SU-DHL-6 (cell line): ENCODE measurements around the gene BBLN.
A peak's percentile ranks its signal among the peaks of the same experiment; 100 is the strongest.

Source experiments
- H2AFZ ChIP-seq: fragments of 200-600 bp; sonication (generic); 2 replicates; pipeline ENCODE4 v1.6.1; 2014; ENCODE audit warnings: low read depth, mild to moderate bottlenecking, moderate library complexity, mixed read lengths, antibody characterized with exemption, low read length; ENCODE audit not compliant: severe bottlenecking
- H3F3A ChIP-seq: fragments of 200-600 bp; shearing (Covaris generic); 2 replicates; pipeline ENCODE4 v1.6.0; 2016; ENCODE audit warnings: antibody characterized with exemption, mild to moderate bottlenecking; ENCODE audit not compliant: insufficient read depth
- H3K27ac ChIP-seq: fragments of 200-600 bp; sonication (generic); 2 replicates; pipeline ENCODE4 v1.5.1; 2016; ENCODE audit warnings: low read depth, mild to moderate bottlenecking, low read length, moderate library complexity, mixed read lengths
- H3K27me3 ChIP-seq: fragments of 200-600 bp; sonication (generic), shearing (Covaris generic); 2 replicates; pipeline ENCODE4 v1.6.0; 2014; ENCODE audit warnings: mild to moderate bottlenecking, low read length
- H3K36me3 ChIP-seq: fragments of 200-600 bp; sonication (generic); 2 replicates; pipeline ENCODE4 v1.6.1; 2014; ENCODE audit warnings: mild to moderate bottlenecking, low read length, mixed read lengths
- H3K4me2 ChIP-seq: fragments of 300-600, 200-600 bp; shearing (Covaris generic), sonication (generic); 2 replicates; pipeline ENCODE4 v1.6.0; 2014; ENCODE audit warnings: low read length, low read depth, mild to moderate bottlenecking; ENCODE audit not compliant: poor library complexity, severe bottlenecking
- H3K4me3 ChIP-seq: fragments of 200-600 bp; sonication (generic); 2 replicates; pipeline ENCODE4 v1.5.1; 2014; ENCODE audit warnings: antibody characterized with exemption, low read length, mild to moderate bottlenecking, mixed read lengths; ENCODE audit not compliant: insufficient read depth, poor library complexity, severe bottlenecking
- H3K79me2 ChIP-seq: fragments of 200-600 bp; sonication (generic); 2 replicates; pipeline ENCODE4 v1.6.1; 2014; ENCODE audit warnings: mild to moderate bottlenecking, low read length, moderate library complexity; ENCODE audit not compliant: insufficient read depth
- H3K9ac ChIP-seq: fragments of 200-600 bp; sonication (generic); 2 replicates; pipeline ENCODE4 v1.7.0; 2014; ENCODE audit warnings: mild to moderate bottlenecking, low read length
- H3K9me2 ChIP-seq: fragments of 200-600 bp; sonication (generic); replicated peaks from 2 replicates; pipeline ENCODE4 v1.6.1; 2014; ENCODE audit warnings: low read length; ENCODE audit not compliant: insufficient read depth
- H3K9me3 ChIP-seq: fragments of 200-600 bp; sonication (generic); 2 replicates; pipeline ENCODE4 v1.6.1; 2014; ENCODE audit warnings: low read length, mixed read lengths; ENCODE audit not compliant: insufficient read depth
- H4K20me1 ChIP-seq: fragments of 200-600 bp; sonication (generic); 2 replicates; pipeline ENCODE4 v1.6.1; 2014; ENCODE audit warnings: low read depth, mild to moderate bottlenecking, antibody characterized with exemption, low read length, moderate library complexity, mixed read lengths
- EZH2phosphoT487 ChIP-seq: fragments of 200-600 bp; sonication (generic), shearing (Covaris generic); conservative IDR thresholded peaks from 2 replicates; pipeline ENCODE4 v1.6.1; 2018; ENCODE audit warnings: mild to moderate bottlenecking, antibody characterized with exemption, low read length, moderate library complexity, mixed read lengths
- TF ChIP-seq, protein P1 (sequence below): fragments of 200-600 bp; sonication (generic); IDR thresholded peaks from one replicate; pipeline ENCODE4 v1.5.1; 2017; ENCODE audit warnings: antibody characterized with exemption, mild to moderate bottlenecking, low read length, moderate library complexity; ENCODE audit not compliant: insufficient read depth, poor library complexity, severe bottlenecking

The BBLN gene

DNA sequence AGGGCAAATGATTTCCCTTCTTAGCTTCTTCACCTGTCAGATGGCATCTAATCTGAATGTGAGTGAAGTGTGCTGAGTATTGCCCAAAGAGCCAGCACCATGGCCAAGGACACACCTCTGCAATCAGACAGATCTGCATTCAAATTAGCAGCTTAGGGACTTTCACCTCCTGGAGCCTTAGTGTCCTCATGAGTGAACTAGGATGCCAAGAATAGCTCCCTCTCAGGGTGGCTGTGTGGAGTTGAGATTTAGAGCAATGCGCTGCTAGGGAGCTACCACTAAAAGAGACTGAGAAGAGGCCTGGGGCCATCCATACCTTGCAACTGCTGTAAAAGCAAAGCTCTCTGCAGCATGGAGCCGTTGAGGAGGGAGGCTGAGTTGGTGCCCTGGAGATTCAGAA is 29.9 kb downstream of the BBLN start:
- no peaks in the 10 kb centered on the region for H3K79me2 ChIP-seq
- H4K20me1 ChIP-seq: no peaks in the 10 kb centered on the region
- no peaks in the 10 kb centered on the region for H3K27me3 ChIP-seq
- H3K4me2 ChIP-seq: peak overlapping the region; percentile 92
- H3K27ac ChIP-seq: no peak overlapping the region
- H3K9me2 ChIP-seq: no peaks in the 10 kb centered on the region
- no peaks in the 10 kb centered on the region for H3K9me3 ChIP-seq
- peak overlapping the region; percentile 96 for H3K9ac ChIP-seq
- H3K36me3 ChIP-seq: no peaks in the 10 kb centered on the region
- H2AFZ ChIP-seq: no peak overlapping the region
- no peaks in the 10 kb centered on the region for H3F3A ChIP-seq
- TF ChIP-seq EZH2phosphoT487: no peak
- TF ChIP-seq, protein P1, sequence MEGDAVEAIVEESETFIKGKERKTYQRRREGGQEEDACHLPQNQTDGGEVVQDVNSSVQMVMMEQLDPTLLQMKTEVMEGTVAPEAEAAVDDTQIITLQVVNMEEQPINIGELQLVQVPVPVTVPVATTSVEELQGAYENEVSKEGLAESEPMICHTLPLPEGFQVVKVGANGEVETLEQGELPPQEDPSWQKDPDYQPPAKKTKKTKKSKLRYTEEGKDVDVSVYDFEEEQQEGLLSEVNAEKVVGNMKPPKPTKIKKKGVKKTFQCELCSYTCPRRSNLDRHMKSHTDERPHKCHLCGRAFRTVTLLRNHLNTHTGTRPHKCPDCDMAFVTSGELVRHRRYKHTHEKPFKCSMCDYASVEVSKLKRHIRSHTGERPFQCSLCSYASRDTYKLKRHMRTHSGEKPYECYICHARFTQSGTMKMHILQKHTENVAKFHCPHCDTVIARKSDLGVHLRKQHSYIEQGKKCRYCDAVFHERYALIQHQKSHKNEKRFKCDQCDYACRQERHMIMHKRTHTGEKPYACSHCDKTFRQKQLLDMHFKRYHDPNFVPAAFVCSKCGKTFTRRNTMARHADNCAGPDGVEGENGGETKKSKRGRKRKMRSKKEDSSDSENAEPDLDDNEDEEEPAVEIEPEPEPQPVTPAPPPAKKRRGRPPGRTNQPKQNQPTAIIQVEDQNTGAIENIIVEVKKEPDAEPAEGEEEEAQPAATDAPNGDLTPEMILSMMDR: no peak
- H3K4me3 ChIP-seq: peak overlapping the region; percentile 83

DNA sequence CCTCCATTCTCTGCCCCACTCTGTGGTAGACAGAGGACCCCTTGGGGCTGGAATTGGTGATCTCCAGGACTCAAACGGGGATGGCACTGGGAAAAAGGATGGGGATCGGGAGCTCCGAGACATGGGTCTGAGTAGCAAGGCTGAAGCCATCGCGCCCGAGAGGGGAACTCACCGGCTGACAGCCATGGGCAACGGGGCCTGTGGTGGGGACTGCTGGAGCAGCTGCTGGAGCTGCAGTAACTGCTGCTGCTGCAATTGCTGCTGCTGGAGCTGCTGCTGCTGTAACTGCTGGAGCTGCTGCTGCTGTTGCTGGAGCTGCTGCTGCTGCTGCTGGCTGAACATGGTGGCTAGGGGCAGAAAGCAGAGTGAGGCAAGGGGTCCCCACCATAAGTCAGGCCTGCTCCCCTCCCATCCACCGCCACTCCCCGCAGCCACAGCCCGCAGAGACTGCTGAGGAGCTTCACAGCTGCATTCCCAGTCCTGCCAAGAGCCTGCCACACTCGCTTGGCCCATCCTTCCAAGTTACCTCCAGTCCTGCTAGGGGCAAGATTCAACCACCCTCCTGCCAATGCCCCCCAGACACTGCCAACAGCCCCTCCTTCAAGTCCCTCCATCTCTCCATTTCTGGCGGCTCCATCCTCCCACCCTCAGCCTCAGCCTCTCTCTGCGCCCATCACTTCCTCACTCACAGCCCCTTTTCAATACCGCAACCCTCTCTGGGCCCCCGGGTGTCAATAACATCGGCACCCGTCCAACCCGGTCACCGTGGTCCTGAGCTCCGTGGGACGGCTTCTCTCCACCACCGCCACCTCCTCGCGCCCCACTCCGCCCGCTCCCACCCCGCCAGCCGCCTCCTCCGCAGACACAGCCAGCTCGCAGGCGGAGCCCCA is 30.7 kb downstream of the BBLN start:
- Histone ChIP-seq H3K79me2 (no peaks in the 10 kb centered on the region), H3K9me3 (no peaks in the 10 kb centered on the region), H2AFZ (peak overlapping the region; percentile 94), H4K20me1 (no peaks in the 10 kb centered on the region), H3K9ac (peak overlapping the region; percentile 96), H3K27me3 (no peaks in the 10 kb centered on the region), H3K27ac (peak overlapping the region; percentile 52), H3K4me3 (peak overlapping the region; percentile 83), H3K4me2 (peak overlapping the region; percentile 92), H3K36me3 (no peaks in the 10 kb centered on the region), H3K9me2 (no peaks in the 10 kb centered on the region), H3F3A (no peaks in the 10 kb centered on the region)
- TF ChIP-seq, protein P1: no peak
- TF ChIP-seq EZH2phosphoT487: no peak

DNA sequence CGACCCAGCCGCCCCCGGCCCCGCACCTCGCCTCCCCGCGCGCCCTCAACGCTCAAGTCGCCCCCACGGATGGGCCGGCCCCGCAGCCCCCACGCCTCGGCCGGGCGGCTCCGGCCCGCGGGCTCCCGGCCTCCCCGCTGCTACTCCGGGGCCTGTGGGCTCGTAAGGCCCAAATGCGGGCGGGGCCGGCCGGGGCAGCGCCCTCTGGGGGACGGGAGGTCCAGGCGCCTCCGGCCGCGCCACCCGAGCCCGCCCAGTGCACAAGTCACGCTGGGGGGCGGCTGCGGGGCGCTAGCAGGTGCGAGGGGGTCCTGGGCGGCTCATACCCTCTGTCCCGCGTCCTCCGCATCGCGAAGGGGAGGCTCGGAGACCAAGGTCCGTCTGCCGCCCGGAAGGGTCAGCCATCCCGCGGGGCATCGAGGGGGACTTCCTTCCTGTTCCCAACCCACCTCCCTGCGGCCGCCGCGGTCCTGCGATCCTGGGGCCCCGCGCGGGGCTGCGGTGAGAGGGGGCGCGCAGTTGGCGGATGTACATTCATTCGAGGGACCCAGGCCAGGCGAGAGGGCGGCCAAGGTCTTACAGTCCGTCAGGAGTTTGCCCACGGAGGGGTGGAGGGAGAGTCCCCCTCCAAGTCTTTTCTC is 31.5 kb downstream of the BBLN start, which contains the start of gene CIZ1:
TSS of gene CIZ1 (minus strand) at position 167 of the 641 bp plus-strand sequence. CDS start 715 bp downstream, outside the sequence.
- Histone ChIP-seq H4K20me1 (no peaks in the 10 kb centered on the region), H3K79me2 (no peaks in the 10 kb centered on the region), H3K27ac (peak within 1 kb of the TSS; percentile 52), H3K9me3 (no peaks in the 10 kb centered on the region), H3K9me2 (no peaks in the 10 kb centered on the region), H3K27me3 (no peaks in the 10 kb centered on the region), H3K4me3 (peak within 1 kb of the TSS; percentile 83), H2AFZ (peak within 1 kb of the TSS; percentile 94), H3K36me3 (no peaks in the 10 kb centered on the region), H3F3A (no peaks in the 10 kb centered on the region), H3K9ac (peak within 1 kb of the TSS; percentile 96), H3K4me2 (peak within 1 kb of the TSS; percentile 92)
- TF ChIP-seq, protein P1: peak; percentile 93
- no peak for TF ChIP-seq EZH2phosphoT487
